ENCODE results near the gene CCT7. TPM values are rescaled to one million over a fixed set of nuclear protein-coding genes. Genes with fewer than 3 reads are reported as not detected.

The CCT7 gene
- total RNA-seq, 1 experiment from 2014 or later: 482 TPM

GRCh38 chr2:73268830-73269685, 35.0 kb downstream of the CCT7 start (continued):
- TF ChIP-seq ZNF396 (CRISPR knock-in tag; IDR thresholded peaks at IDR 0.05; ENCODE audit: borderline replicate concordance): no peak
- TF ChIP-seq, protein P1, sequence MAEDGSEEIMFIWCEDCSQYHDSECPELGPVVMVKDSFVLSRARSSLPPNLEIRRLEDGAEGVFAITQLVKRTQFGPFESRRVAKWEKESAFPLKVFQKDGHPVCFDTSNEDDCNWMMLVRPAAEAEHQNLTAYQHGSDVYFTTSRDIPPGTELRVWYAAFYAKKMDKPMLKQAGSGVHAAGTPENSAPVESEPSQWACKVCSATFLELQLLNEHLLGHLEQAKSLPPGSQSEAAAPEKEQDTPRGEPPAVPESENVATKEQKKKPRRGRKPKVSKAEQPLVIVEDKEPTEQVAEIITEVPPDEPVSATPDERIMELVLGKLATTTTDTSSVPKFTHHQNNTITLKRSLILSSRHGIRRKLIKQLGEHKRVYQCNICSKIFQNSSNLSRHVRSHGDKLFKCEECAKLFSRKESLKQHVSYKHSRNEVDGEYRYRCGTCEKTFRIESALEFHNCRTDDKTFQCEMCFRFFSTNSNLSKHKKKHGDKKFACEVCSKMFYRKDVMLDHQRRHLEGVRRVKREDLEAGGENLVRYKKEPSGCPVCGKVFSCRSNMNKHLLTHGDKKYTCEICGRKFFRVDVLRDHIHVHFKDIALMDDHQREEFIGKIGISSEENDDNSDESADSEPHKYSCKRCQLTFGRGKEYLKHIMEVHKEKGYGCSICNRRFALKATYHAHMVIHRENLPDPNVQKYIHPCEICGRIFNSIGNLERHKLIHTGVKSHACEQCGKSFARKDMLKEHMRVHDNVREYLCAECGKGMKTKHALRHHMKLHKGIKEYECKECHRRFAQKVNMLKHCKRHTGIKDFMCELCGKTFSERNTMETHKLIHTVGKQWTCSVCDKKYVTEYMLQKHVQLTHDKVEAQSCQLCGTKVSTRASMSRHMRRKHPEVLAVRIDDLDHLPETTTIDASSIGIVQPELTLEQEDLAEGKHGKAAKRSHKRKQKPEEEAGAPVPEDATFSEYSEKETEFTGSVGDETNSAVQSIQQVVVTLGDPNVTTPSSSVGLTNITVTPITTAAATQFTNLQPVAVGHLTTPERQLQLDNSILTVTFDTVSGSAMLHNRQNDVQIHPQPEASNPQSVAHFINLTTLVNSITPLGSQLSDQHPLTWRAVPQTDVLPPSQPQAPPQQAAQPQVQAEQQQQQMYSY (CRISPR knock-in tag; IDR thresholded peaks at IDR 0.05): peak; percentile 48; the same call in 1 of the 2 replicates
- no peak for TF ChIP-seq FOXJ3 (CRISPR knock-in tag; IDR thresholded peaks at IDR 0.05; ENCODE audit: borderline replicate concordance)
- TF ChIP-seq, protein P2, sequence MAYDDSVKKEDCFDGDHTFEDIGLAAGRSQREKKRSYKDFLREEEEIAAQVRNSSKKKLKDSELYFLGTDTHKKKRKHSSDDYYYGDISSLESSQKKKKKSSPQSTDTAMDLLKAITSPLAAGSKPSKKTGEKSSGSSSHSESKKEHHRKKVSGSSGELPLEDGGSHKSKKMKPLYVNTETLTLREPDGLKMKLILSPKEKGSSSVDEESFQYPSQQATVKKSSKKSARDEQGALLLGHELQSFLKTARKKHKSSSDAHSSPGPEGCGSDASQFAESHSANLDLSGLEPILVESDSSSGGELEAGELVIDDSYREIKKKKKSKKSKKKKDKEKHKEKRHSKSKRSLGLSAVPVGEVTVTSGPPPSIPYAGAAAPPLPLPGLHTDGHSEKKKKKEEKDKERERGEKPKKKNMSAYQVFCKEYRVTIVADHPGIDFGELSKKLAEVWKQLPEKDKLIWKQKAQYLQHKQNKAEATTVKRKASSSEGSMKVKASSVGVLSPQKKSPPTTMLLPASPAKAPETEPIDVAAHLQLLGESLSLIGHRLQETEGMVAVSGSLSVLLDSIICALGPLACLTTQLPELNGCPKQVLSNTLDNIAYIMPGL (CRISPR knock-in tag; IDR thresholded peaks at IDR 0.05): peak; percentile 94; the same call in 1 of the 2 replicates
- TF ChIP-seq, protein P3, sequence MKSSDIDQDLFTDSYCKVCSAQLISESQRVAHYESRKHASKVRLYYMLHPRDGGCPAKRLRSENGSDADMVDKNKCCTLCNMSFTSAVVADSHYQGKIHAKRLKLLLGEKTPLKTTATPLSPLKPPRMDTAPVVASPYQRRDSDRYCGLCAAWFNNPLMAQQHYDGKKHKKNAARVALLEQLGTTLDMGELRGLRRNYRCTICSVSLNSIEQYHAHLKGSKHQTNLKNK (CRISPR knock-in tag; IDR thresholded peaks at IDR 0.05): no peak
- TF ChIP-seq JUN (CRISPR knock-in tag; IDR thresholded peaks at IDR 0.05): peak; percentile 85
- peak; percentile 54; the same call in 1 of the 2 replicates for TF ChIP-seq ZNF232 (CRISPR knock-in tag; IDR thresholded peaks at IDR 0.05)
- TF ChIP-seq TEAD4 (CRISPR knock-in tag; IDR thresholded peaks at IDR 0.05): no peak
- no peak for TF ChIP-seq CTCF (IDR thresholded peaks at IDR 0.05)
- TF ChIP-seq SOX15 (CRISPR knock-in tag; IDR thresholded peaks at IDR 0.05): no peak
- TF ChIP-seq, protein P4, sequence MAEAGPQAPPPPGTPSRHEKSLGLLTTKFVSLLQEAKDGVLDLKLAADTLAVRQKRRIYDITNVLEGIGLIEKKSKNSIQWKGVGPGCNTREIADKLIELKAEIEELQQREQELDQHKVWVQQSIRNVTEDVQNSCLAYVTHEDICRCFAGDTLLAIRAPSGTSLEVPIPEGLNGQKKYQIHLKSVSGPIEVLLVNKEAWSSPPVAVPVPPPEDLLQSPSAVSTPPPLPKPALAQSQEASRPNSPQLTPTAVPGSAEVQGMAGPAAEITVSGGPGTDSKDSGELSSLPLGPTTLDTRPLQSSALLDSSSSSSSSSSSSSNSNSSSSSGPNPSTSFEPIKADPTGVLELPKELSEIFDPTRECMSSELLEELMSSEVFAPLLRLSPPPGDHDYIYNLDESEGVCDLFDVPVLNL (CRISPR knock-in tag; IDR thresholded peaks at IDR 0.05; ENCODE audit: borderline replicate concordance, low read depth): no peak; the same call in 1 of the 2 replicates
- no peak for TF ChIP-seq CDX4 (CRISPR knock-in tag; IDR thresholded peaks at IDR 0.05; ENCODE audit: borderline replicate concordance)
- peak; percentile 83; the same call in 1 of the 2 replicates for TF ChIP-seq CREB1 (CRISPR knock-in tag; IDR thresholded peaks at IDR 0.05)
- peak; percentile 59; the same call in 1 of the 2 replicates for TF ChIP-seq ZNF281 (CRISPR knock-in tag; IDR thresholded peaks at IDR 0.05)
- TF ChIP-seq GRHL2 (CRISPR knock-in tag; IDR thresholded peaks at IDR 0.05; ENCODE audit: insufficient replicate concordance, severe bottlenecking): no peak
- TF ChIP-seq, protein P5, sequence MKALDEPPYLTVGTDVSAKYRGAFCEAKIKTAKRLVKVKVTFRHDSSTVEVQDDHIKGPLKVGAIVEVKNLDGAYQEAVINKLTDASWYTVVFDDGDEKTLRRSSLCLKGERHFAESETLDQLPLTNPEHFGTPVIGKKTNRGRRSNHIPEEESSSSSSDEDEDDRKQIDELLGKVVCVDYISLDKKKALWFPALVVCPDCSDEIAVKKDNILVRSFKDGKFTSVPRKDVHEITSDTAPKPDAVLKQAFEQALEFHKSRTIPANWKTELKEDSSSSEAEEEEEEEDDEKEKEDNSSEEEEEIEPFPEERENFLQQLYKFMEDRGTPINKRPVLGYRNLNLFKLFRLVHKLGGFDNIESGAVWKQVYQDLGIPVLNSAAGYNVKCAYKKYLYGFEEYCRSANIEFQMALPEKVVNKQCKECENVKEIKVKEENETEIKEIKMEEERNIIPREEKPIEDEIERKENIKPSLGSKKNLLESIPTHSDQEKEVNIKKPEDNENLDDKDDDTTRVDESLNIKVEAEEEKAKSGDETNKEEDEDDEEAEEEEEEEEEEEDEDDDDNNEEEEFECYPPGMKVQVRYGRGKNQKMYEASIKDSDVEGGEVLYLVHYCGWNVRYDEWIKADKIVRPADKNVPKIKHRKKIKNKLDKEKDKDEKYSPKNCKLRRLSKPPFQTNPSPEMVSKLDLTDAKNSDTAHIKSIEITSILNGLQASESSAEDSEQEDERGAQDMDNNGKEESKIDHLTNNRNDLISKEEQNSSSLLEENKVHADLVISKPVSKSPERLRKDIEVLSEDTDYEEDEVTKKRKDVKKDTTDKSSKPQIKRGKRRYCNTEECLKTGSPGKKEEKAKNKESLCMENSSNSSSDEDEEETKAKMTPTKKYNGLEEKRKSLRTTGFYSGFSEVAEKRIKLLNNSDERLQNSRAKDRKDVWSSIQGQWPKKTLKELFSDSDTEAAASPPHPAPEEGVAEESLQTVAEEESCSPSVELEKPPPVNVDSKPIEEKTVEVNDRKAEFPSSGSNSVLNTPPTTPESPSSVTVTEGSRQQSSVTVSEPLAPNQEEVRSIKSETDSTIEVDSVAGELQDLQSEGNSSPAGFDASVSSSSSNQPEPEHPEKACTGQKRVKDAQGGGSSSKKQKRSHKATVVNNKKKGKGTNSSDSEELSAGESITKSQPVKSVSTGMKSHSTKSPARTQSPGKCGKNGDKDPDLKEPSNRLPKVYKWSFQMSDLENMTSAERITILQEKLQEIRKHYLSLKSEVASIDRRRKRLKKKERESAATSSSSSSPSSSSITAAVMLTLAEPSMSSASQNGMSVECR (CRISPR knock-in tag; IDR thresholded peaks at IDR 0.05; ENCODE audit: borderline replicate concordance): peak; percentile 95
- TF ChIP-seq, protein P6, sequence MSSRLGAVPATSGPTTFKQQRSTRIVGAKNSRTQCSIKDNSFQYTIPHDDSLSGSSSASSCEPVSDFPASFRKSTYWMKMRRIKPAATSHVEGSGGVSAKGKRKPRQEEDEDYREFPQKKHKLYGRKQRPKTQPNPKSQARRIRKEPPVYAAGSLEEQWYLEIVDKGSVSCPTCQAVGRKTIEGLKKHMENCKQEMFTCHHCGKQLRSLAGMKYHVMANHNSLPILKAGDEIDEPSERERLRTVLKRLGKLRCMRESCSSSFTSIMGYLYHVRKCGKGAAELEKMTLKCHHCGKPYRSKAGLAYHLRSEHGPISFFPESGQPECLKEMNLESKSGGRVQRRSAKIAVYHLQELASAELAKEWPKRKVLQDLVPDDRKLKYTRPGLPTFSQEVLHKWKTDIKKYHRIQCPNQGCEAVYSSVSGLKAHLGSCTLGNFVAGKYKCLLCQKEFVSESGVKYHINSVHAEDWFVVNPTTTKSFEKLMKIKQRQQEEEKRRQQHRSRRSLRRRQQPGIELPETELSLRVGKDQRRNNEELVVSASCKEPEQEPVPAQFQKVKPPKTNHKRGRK (CRISPR knock-in tag; IDR thresholded peaks at IDR 0.05; ENCODE audit: borderline replicate concordance): no peak
- no peak for TF ChIP-seq ZNF423 (CRISPR knock-in tag; IDR thresholded peaks at IDR 0.05)

Measured in WTC11 (cell line).